Testis (tissue), 2 donors: ENCODE measurements around the gene STARD5.

Experiments
- CTCF ChIP-seq, 3 experiments: fragments of 450-650 bp in 2 of 3; fragments of 200-600 bp in 1 of 3; sonication (generic) in 1 of 3; IDR thresholded peaks; one replicate each; pipeline ENCODE4 v1.5.1; 2016 to 2019; ENCODE audit warnings: antibody characterized with exemption in 3 of 3, mild to moderate bottlenecking in 2 of 3, moderate library complexity in 1 of 3
- POLR2A ChIP-seq: fragments of 450-650 bp; IDR thresholded peaks from one replicate; pipeline ENCODE4 v1.6.1; 2017; ENCODE audit warnings: antibody characterized with exemption, mild to moderate bottlenecking, moderate library complexity

DNA sequence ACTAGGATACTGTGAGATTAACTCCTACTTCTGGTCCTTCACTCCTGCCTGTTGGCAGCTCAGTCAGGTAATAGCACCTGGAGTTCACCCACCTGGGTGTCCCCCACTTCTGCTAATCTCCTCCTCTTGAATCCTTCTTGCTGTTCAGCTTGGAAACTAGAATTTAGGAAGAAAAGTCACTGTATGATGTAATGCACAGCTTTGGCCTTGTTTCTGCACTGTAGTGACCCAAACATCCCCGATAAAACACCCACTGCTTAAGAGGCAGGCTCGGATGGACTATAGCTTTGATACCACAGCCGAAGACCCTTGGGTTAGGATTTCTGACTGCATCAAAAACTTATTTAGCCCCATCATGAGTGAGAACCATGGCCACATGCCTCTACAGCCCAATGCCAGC is 24.8 kb downstream of the STARD5 start:
- no peak for TF ChIP-seq CTCF (IDR thresholded peaks at IDR 0.05)
- no peak for TF ChIP-seq POLR2A
